HL-60 (cell line): Measurements from ENCODE around the gene ALKAL2.
A peak's percentile ranks its signal among the peaks of the same experiment; 100 is the strongest.

ENCODE experiments used
- DNase-seq, 2 experiments: peaks; one replicate each; pipeline ENCODE4 v3.0.0-alpha.2; 2010 to 2020; ENCODE audit warnings: low read depth in 1 of 2, low spot score in 1 of 2
- H3K27ac ChIP-seq: fragments of 250-450 bp; sonication (Bioruptor Pico); replicated peaks from 2 replicates; pipeline ENCODE4 v1.5.1; 2020; ENCODE audit warnings: mild to moderate bottlenecking, moderate library complexity
- H3K27me3 ChIP-seq: fragments of 250-450 bp; sonication (Bioruptor Pico); 2 replicates; pipeline ENCODE4 v1.5.1; 2021; ENCODE audit warnings: mild to moderate bottlenecking, moderate library complexity; ENCODE audit not compliant: insufficient read depth, poor library complexity, severe bottlenecking
- H3K4me3 ChIP-seq: replicated peaks from 2 replicates; pipeline ENCODE4 v1.5.1; 2011; ENCODE audit warnings: mild to moderate bottlenecking, control low read depth, low read length; ENCODE audit not compliant: insufficient read depth
- CTCF ChIP-seq: IDR thresholded peaks from one replicate; pipeline ENCODE4 v1.5.1; 2011; ENCODE audit warnings: low read length, control low read depth, inconsistent platforms; ENCODE audit not compliant: insufficient read depth
- GABPA ChIP-seq: IDR thresholded peaks from 2 replicates; pipeline ENCODE4 v1.6.1; 2012; ENCODE audit warnings: low read depth
- POLR2AphosphoS5 ChIP-seq: IDR thresholded peaks from 2 replicates; pipeline ENCODE4 v1.6.1; 2012; ENCODE audit warnings: low read depth
- REST ChIP-seq: IDR thresholded peaks from 2 replicates; pipeline ENCODE4 v1.6.1; 2012; ENCODE audit warnings: low read depth; ENCODE audit not compliant: insufficient replicate concordance
- SPI1 ChIP-seq: IDR thresholded peaks from 2 replicates; pipeline ENCODE4 v1.6.1; 2012; ENCODE audit warnings: low read depth, mild to moderate bottlenecking, borderline replicate concordance

ALKAL2 gene

GRCh38 chr2:278312-278926 is 9.5 kb downstream of the ALKAL2 start:
- DNase-seq: no peak
- no peak overlapping the region for H3K27ac ChIP-seq
- TF ChIP-seq REST (no peak), GABPA (no peak), POLR2AphosphoS5 (no peak), SPI1 (no peak), CTCF (no peak)
- no peaks in the 10 kb centered on the region for H3K27me3 ChIP-seq
- H3K4me3 ChIP-seq: no peak overlapping the region

GRCh38 chr2:275466-275865 is 12.4 kb downstream of the ALKAL2 start:
- TF ChIP-seq SPI1 (peak; percentile 45; the same call in 1 of the 2 replicates), GABPA (no peak)
- Histone ChIP-seq H3K27ac (no peak overlapping the region), H3K4me3 (no peak overlapping the region), H3K27me3 (no peaks in the 10 kb centered on the region)
- DNase-seq: no peak

- no peaks in the 10 kb centered on the region for H3K27me3 ChIP-seq
- H3K27ac ChIP-seq: no peak overlapping the region
- H3K4me3 ChIP-seq: no peak overlapping the region
- no peak for TF ChIP-seq SPI1
- TF ChIP-seq POLR2AphosphoS5: no peak
- TF ChIP-seq REST: no peak
- no peak for DNase-seq
Measured at GRCh38 chr2:274503-274902, 13.4 kb downstream of the ALKAL2 start.

GRCh38 chr2:273333-273732 is 14.6 kb downstream of the ALKAL2 start:
- DNase-seq: no peak
- Histone ChIP-seq H3K27ac (no peak overlapping the region), H3K4me3 (no peak overlapping the region), H3K27me3 (no peaks in the 10 kb centered on the region)
- TF ChIP-seq SPI1 (no peak), GABPA (no peak), CTCF (no peak), POLR2AphosphoS5 (no peak)

GRCh38 chr2:271917-272316 is 16.0 kb downstream of the ALKAL2 start:
- TF ChIP-seq SPI1 (no peak), REST (no peak), CTCF (no peak), GABPA (no peak), POLR2AphosphoS5 (no peak)
- H3K27me3 ChIP-seq: no peaks in the 10 kb centered on the region
- H3K27ac ChIP-seq: no peak overlapping the region
- H3K4me3 ChIP-seq: no peak overlapping the region
- DNase-seq: no peak
